Cardiac muscle cell (in vitro differentiated cells and primary cell): ENCODE measurements around the gene HEXD. TPM values are rescaled to one million over a fixed set of nuclear protein-coding genes. Genes with fewer than 3 reads are reported as not detected.

ENCODE experiments used
- DNase-seq, 2 donors: peaks; one replicate each; pipeline versions ENCODE4 v3.0.0 to v3.0.0-alpha.2; 2010 to 2017; ENCODE audit warnings: low read depth in 1 of 2, low spot score in 1 of 2
- H3K27ac ChIP-seq: fragments of 200-600 bp; sonication (generic); 2 replicates; pipeline ENCODE4 v1.5.1; 2016
- H3K27me3 ChIP-seq: fragments of 200-600 bp; sonication (generic); 2 replicates; pipeline ENCODE4 v1.6.0; 2016; ENCODE audit warnings: control low read depth
- H3K36me3 ChIP-seq: fragments of 200-600 bp; sonication (generic); 2 replicates; pipeline ENCODE4 v1.5.1; 2016; ENCODE audit warnings: control low read depth
- H3K4me1 ChIP-seq: fragments of 200-600 bp; sonication (generic); 2 replicates; pipeline ENCODE4 v1.8.1; 2017; ENCODE audit warnings: low read depth, mild to moderate bottlenecking, mixed run types
- H3K4me3 ChIP-seq: fragments of 200-600 bp; sonication (generic); 2 replicates; pipeline ENCODE4 v1.5.1; 2016; ENCODE audit warnings: mild to moderate bottlenecking
- H3K9me3 ChIP-seq: fragments of 200-600 bp; sonication (generic); 2 replicates; pipeline ENCODE4 v1.5.1; 2017; ENCODE audit warnings: low read depth, mild to moderate bottlenecking, control low read depth
- CTCF ChIP-seq: IDR thresholded peaks from 2 replicates; pipeline ENCODE4 v1.5.1; 2012; ENCODE audit warnings: low read depth, mild to moderate bottlenecking, low read length
- polyA plus RNA-seq: library from polyadenylated mRNA; unstranded; fragments of >200 nt; fragmentation: Nextera tagmentation; extraction: Ambion mirVana; gene quantifications from 2 replicates; pipeline ENCODE4 v1.2.1, GENCODE V29; 2016
- total RNA-seq: library from RNA; depleted of rRNA; stranded (reverse); fragments of >200 nt; gene quantifications from 2 replicates; pipeline ENCODE4 v1.2.3, GENCODE V29; 2016

HEXD gene
- total and polyA plus RNA-seq, 2 experiments from 2014 or later: 49.9 to 58.0 TPM

GRCh38 chr17:82415336-82415735, 2.8 kb upstream of the HEXD start:
- H3K9me3 ChIP-seq: no peaks in the 10 kb centered on the region
- peaks cover 4% of the 10 kb centered on the region for H3K4me1 ChIP-seq
- H3K36me3 ChIP-seq: no peaks in the 10 kb centered on the region
- no peak overlapping the region for H3K27ac ChIP-seq
- no peak for TF ChIP-seq CTCF
- DNase-seq: no peak
- no peak overlapping the region for H3K4me3 ChIP-seq
- H3K27me3 ChIP-seq: no peaks in the 10 kb centered on the region

DNA sequence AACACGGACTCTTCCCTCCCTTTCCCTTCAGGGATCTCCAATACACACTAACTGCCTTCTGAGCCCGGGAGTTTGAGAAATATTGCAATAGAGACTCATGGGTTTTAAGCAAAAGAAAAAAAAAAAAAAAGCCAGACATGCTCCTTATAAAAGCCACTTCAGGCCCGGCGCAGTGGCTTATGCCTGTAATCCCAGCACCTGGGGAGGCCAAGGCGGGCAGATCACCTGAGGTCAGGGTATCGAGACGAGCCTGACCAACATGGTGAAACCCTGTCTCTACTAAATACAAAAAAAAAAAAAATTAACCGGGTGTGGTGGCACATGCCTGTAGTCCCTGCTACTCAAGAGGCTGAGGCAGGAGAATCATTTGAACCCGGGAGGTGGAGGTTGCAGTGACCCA, 2.4 kb upstream of the HEXD start:
- TF ChIP-seq CTCF: no peak
- DNase-seq: no peak
- no peaks in the 10 kb centered on the region for H3K36me3 ChIP-seq
- peaks cover 4% of the 10 kb centered on the region for H3K4me1 ChIP-seq
- no peaks in the 10 kb centered on the region for H3K27me3 ChIP-seq
- H3K9me3 ChIP-seq: no peaks in the 10 kb centered on the region
- no peak overlapping the region for H3K4me3 ChIP-seq
- H3K27ac ChIP-seq: no peak overlapping the region

DNA sequence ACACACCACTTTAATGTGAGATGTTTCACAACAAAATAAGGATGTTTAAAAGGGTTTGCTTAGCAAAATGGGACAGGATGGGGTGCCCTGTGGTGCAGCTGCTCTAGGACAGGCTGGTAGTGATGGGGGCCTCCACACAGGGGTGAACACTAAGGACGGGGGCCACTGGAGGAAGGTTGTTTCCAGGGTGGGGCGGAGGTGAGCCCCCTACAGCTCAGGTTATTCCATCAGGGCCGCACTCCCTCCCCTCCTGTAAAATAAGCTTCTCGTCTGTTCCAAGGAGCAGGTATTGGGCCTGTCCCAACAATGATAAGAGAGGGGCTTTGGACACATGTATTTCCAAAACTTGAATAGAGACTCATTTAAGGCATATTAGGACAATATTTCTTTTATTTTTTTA, 1.9 kb upstream of the HEXD start:
- H3K27me3 ChIP-seq: no peaks in the 10 kb centered on the region
- no peak for DNase-seq
- no peak for TF ChIP-seq CTCF
- H3K36me3 ChIP-seq: no peaks in the 10 kb centered on the region
- no peak overlapping the region for H3K27ac ChIP-seq
- H3K9me3 ChIP-seq: no peaks in the 10 kb centered on the region
- H3K4me3 ChIP-seq: no peak overlapping the region
- H3K4me1 ChIP-seq: peaks cover 4% of the 10 kb centered on the region

DNA sequence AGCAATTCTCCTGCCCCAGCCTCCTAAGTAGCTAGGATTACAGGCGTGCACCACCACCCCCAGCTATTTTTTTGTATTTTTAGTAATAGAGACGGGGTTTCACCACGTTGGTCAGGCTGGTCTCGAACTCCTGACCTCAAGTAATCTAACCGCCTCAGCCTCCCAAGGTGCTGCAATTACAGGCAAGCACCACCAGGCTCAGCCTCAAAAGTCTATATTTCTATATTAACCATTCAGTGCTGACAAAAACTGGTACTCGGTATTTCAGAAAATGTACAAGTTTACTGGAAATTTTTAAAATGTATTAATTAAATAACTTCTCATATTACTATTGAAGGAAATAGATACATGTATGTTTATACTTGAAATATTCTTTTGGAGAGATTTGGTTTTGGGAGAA, 1.4 kb upstream of the HEXD start:
- H3K36me3 ChIP-seq: no peaks in the 10 kb centered on the region
- no peak overlapping the region for H3K27ac ChIP-seq
- H3K9me3 ChIP-seq: no peaks in the 10 kb centered on the region
- no peaks in the 10 kb centered on the region for H3K27me3 ChIP-seq
- peaks cover 4% of the 10 kb centered on the region for H3K4me1 ChIP-seq
- TF ChIP-seq CTCF: no peak
- DNase-seq: no peak
- H3K4me3 ChIP-seq: no peak overlapping the region

DNA sequence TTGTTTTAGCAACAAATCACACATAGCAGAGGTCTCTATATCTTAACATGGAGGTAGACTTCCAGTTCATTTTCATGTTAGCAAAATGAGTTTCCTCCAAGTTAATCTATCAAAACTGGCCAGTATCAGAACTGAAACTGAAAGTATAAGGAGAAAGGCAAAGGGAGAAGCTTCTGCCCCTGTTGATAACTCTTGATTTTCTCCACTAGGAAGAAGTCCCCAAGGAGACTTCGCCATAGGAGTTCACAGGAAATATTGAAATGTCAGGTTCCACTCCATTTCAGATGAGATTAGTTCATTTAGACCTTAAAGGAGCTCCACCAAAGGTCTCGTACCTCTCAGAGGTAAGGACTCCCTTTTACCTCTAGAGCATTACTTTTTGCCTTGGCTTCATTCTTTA, 1.4 kb downstream of the HEXD start:
- Histone ChIP-seq H3K27ac (no peak overlapping the region), H3K4me1 (peaks cover 4% of the 10 kb centered on the region), H3K9me3 (no peaks in the 10 kb centered on the region), H3K36me3 (no peaks in the 10 kb centered on the region), H3K27me3 (no peaks in the 10 kb centered on the region), H3K4me3 (no peak overlapping the region)
- DNase-seq: no peak
- no peak for TF ChIP-seq CTCF
